Activated naive CD8-positive, alpha-beta T cell treated with anti-CD3 and anti-CD28 coated beads, Interleukin-2, amount 50 U/mL, for 24 hours (primary cell): ENCODE measurements around the gene CHL1.

Experiments used
- ATAC-seq: fragments of 150-1000 bp; cut with Tn5 transposase; one replicate; pipeline ENCODE4 v1.10.0; 2021
- DNase-seq: peaks from one replicate; pipeline ENCODE4 v3.0.0; 2021
- H3K27ac Mint-ChIP-seq: one replicate; pipeline ENCODE4 v1.8.0; 2021; ENCODE audit warnings: mild to moderate bottlenecking, mixed read lengths
- H3K27me3 Mint-ChIP-seq: one replicate; pipeline ENCODE4 v1.8.0; 2021; ENCODE audit warnings: mixed read lengths
- H3K36me3 Mint-ChIP-seq: one replicate; pipeline ENCODE4 v1.8.0; 2021; ENCODE audit warnings: low read depth, mixed read lengths
- H3K4me1 Mint-ChIP-seq: one replicate; pipeline ENCODE4 v1.8.0; 2021; ENCODE audit warnings: mixed read lengths
- H3K4me3 Mint-ChIP-seq: one replicate; pipeline ENCODE4 v1.8.0; 2021; ENCODE audit warnings: mild to moderate bottlenecking, moderate library complexity, mixed read lengths
- H3K9me3 Mint-ChIP-seq: one replicate; pipeline ENCODE4 v1.8.0; 2021; ENCODE audit warnings: mixed read lengths

Gene CHL1

GRCh38 chr3:317012-317411 lies 120.4 kb downstream of the CHL1 start:
- no peak overlapping the region for H3K4me3 Mint-ChIP-seq

GRCh38 chr3:318903-319302 lies 122.3 kb downstream of the CHL1 start:
- ATAC-seq (no peak), DNase-seq (no peak)
- Mint-ChIP-seq H3K9me3 (no peaks in the 10 kb centered on the region), H3K4me1 (no peaks in the 10 kb centered on the region), H3K36me3 (no peaks in the 10 kb centered on the region), H3K4me3 (no peak overlapping the region), H3K27me3 (no peaks in the 10 kb centered on the region), H3K27ac (no peak overlapping the region)

More at GRCh38 chr3:317012-317411, 120.4 kb downstream of the CHL1 start:
- no peaks in the 10 kb centered on the region for H3K9me3 Mint-ChIP-seq
- H3K4me1 Mint-ChIP-seq: no peaks in the 10 kb centered on the region
- no peaks in the 10 kb centered on the region for H3K36me3 Mint-ChIP-seq
- no peak for DNase-seq
- H3K27ac Mint-ChIP-seq: no peak overlapping the region
- ATAC-seq: no peak
- H3K27me3 Mint-ChIP-seq: no peaks in the 10 kb centered on the region

GRCh38 chr3:324423-324822 lies 127.9 kb downstream of the CHL1 start:
- ATAC-seq: no peak
- H3K27me3 Mint-ChIP-seq: no peaks in the 10 kb centered on the region
- no peaks in the 10 kb centered on the region for H3K4me1 Mint-ChIP-seq
- no peak for DNase-seq
- no peaks in the 10 kb centered on the region for H3K36me3 Mint-ChIP-seq
- H3K4me3 Mint-ChIP-seq: no peak overlapping the region
- H3K9me3 Mint-ChIP-seq: no peaks in the 10 kb centered on the region
- H3K27ac Mint-ChIP-seq: no peak overlapping the region

- H3K4me1 Mint-ChIP-seq: no peaks in the 10 kb centered on the region
- H3K27me3 Mint-ChIP-seq: no peaks in the 10 kb centered on the region
- H3K9me3 Mint-ChIP-seq: no peaks in the 10 kb centered on the region
- no peak overlapping the region for H3K4me3 Mint-ChIP-seq
- no peak overlapping the region for H3K27ac Mint-ChIP-seq
- no peaks in the 10 kb centered on the region for H3K36me3 Mint-ChIP-seq
- DNase-seq (no peak), ATAC-seq (no peak)
Measured at GRCh38 chr3:325495-325894, 128.9 kb downstream of the CHL1 start.

- Mint-ChIP-seq H3K4me1 (no peaks in the 10 kb centered on the region), H3K36me3 (no peaks in the 10 kb centered on the region), H3K4me3 (no peak overlapping the region), H3K27me3 (no peaks in the 10 kb centered on the region), H3K27ac (no peak overlapping the region), H3K9me3 (no peaks in the 10 kb centered on the region)
- DNase-seq: no peak
- ATAC-seq: no peak
Measured at GRCh38 chr3:330494-331115, 134.0 kb downstream of the CHL1 start.

- Mint-ChIP-seq H3K27me3 (no peaks in the 10 kb centered on the region), H3K9me3 (no peaks in the 10 kb centered on the region), H3K4me1 (no peaks in the 10 kb centered on the region), H3K27ac (no peak overlapping the region), H3K36me3 (no peaks in the 10 kb centered on the region), H3K4me3 (no peak overlapping the region)
- DNase-seq: no peak
- ATAC-seq: no peak
Measured at GRCh38 chr3:331881-332280, 135.3 kb downstream of the CHL1 start.

- DNase-seq (no peak), ATAC-seq (no peak)
- no peaks in the 10 kb centered on the region for H3K36me3 Mint-ChIP-seq
- no peaks in the 10 kb centered on the region for H3K9me3 Mint-ChIP-seq
- H3K27me3 Mint-ChIP-seq: no peaks in the 10 kb centered on the region
- no peaks in the 10 kb centered on the region for H3K4me1 Mint-ChIP-seq
- H3K4me3 Mint-ChIP-seq: no peak overlapping the region
- H3K27ac Mint-ChIP-seq: no peak overlapping the region
Measured at GRCh38 chr3:332701-333100, 136.1 kb downstream of the CHL1 start.

DNA sequence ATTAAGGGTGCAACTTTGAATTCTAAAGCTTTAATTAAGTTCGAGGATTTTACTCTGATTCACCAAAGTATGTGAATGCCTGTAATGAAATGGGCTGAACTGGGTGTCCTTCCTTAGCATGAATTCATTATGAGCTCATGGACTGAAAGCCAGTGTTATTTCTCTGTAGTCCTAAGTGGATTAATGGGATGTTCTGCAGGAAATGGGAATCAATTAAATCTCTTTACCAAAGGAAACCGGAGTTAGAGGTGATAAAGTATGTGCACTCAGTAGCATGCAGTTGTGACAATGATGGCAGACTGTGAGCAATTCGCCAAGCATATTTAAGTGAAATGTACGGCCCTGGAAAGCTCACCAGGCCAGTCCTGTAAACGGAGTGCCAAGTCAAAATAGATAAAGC lies 138.7 kb downstream of the CHL1 start:
- DNase-seq (no peak), ATAC-seq (no peak)
- H3K27me3 Mint-ChIP-seq: no peaks in the 10 kb centered on the region
- no peaks in the 10 kb centered on the region for H3K9me3 Mint-ChIP-seq
- H3K36me3 Mint-ChIP-seq: no peaks in the 10 kb centered on the region
- H3K4me3 Mint-ChIP-seq: no peak overlapping the region
- H3K4me1 Mint-ChIP-seq: no peaks in the 10 kb centered on the region
- no peak overlapping the region for H3K27ac Mint-ChIP-seq

- ATAC-seq: no peak
Measured at GRCh38 chr3:339351-339750, 142.8 kb downstream of the CHL1 start.

GRCh38 chr3:341998-342397 lies 145.4 kb downstream of the CHL1 start:
- no peaks in the 10 kb centered on the region for H3K36me3 Mint-ChIP-seq
- no peak for ATAC-seq

More at GRCh38 chr3:339351-339750, 142.8 kb downstream of the CHL1 start:
- no peak for DNase-seq
- H3K9me3 Mint-ChIP-seq: no peaks in the 10 kb centered on the region
- no peaks in the 10 kb centered on the region for H3K4me1 Mint-ChIP-seq
- no peaks in the 10 kb centered on the region for H3K36me3 Mint-ChIP-seq
- no peaks in the 10 kb centered on the region for H3K27me3 Mint-ChIP-seq
- no peak overlapping the region for H3K4me3 Mint-ChIP-seq
- H3K27ac Mint-ChIP-seq: no peak overlapping the region

DNA sequence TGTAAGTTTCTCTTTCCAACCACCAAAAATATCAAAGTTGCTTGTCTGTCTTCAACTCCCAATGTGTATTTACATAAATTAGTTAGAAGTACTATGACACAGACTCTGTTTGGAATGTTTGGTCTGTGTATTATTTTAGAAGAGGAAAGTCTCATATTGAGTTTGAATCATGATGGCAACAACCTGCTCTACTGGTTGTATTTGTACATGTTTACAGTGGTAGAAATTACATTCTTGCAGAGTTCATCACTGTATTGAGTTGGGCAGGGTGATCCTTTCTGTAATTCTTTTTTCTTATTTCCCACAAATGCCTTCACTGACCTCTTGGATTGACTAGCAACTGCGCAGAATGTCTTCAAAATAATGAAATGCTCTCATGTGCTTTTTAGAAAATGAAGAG lies 149.6 kb downstream of the CHL1 start:
- no peaks in the 10 kb centered on the region for H3K27me3 Mint-ChIP-seq
- H3K4me3 Mint-ChIP-seq: no peak overlapping the region
- no peak for DNase-seq
- no peak overlapping the region for H3K27ac Mint-ChIP-seq
- no peaks in the 10 kb centered on the region for H3K36me3 Mint-ChIP-seq
- H3K4me1 Mint-ChIP-seq: no peaks in the 10 kb centered on the region
- ATAC-seq: no peak
- no peaks in the 10 kb centered on the region for H3K9me3 Mint-ChIP-seq

More at GRCh38 chr3:341998-342397, 145.4 kb downstream of the CHL1 start:
- DNase-seq: no peak
- Mint-ChIP-seq H3K27me3 (no peaks in the 10 kb centered on the region), H3K9me3 (no peaks in the 10 kb centered on the region), H3K4me3 (no peak overlapping the region), H3K4me1 (no peaks in the 10 kb centered on the region), H3K27ac (no peak overlapping the region)

DNA sequence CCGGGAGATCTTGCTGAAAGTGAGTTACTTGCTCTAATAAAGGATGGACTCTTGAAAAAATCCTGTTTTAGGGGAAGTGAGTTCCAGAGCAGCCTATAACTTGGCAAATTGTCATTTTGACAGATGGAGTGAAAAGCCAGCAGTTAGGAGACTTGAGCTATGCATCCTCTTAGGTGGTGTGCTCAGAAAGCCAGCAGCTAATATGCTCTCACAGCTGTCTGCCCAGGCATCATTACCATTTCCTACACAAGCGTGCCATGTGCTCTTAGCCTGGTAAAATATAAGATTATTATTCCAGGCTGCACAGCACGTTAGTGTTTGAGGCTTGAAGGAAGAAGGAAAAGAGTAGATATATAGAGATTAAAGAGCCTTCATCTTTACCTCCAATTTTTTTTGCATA lies 151.0 kb downstream of the CHL1 start:
- ATAC-seq: no peak
- Mint-ChIP-seq H3K9me3 (no peaks in the 10 kb centered on the region), H3K36me3 (no peaks in the 10 kb centered on the region), H3K27me3 (no peaks in the 10 kb centered on the region), H3K4me3 (no peak overlapping the region), H3K27ac (no peak overlapping the region), H3K4me1 (no peaks in the 10 kb centered on the region)
- DNase-seq: no peak

- no peak overlapping the region for H3K27ac Mint-ChIP-seq
- H3K36me3 Mint-ChIP-seq: no peaks in the 10 kb centered on the region
- DNase-seq (no peak), ATAC-seq (no peak)
- no peaks in the 10 kb centered on the region for H3K4me1 Mint-ChIP-seq
- no peak overlapping the region for H3K4me3 Mint-ChIP-seq
- H3K27me3 Mint-ChIP-seq: no peaks in the 10 kb centered on the region
- no peaks in the 10 kb centered on the region for H3K9me3 Mint-ChIP-seq
Measured at GRCh38 chr3:350871-351371, 154.4 kb downstream of the CHL1 start.

DNA sequence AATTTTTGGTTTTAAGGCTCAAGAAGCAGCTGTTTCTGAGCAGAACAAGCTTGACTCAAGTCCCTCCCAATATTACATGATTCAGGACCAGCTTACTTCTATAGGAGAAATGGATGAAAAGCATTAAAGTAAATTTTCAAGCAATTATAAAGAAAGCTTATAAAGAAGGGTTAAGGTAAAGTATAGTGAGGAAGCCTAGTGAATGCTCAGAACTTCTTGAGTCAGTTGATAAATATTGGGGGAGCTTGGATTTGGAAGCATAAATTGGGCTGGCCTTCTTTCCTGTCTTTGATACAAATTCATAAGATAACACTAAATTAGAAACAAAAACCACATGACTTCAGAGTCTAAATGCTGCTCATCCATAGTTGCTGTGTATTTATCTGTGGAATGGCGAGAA lies 156.0 kb downstream of the CHL1 start:
- ATAC-seq: no peak
- H3K4me3 Mint-ChIP-seq: no peak overlapping the region
- no peaks in the 10 kb centered on the region for H3K27me3 Mint-ChIP-seq
- no peaks in the 10 kb centered on the region for H3K4me1 Mint-ChIP-seq
- H3K36me3 Mint-ChIP-seq: no peaks in the 10 kb centered on the region
- H3K27ac Mint-ChIP-seq: no peak overlapping the region
- H3K9me3 Mint-ChIP-seq: no peaks in the 10 kb centered on the region
- DNase-seq: no peak

- DNase-seq (no peak), ATAC-seq (no peak)
- Mint-ChIP-seq H3K27me3 (no peaks in the 10 kb centered on the region), H3K4me3 (no peak overlapping the region), H3K9me3 (no peaks in the 10 kb centered on the region), H3K36me3 (no peaks in the 10 kb centered on the region), H3K27ac (no peak overlapping the region), H3K4me1 (no peaks in the 10 kb centered on the region)
Measured at GRCh38 chr3:353191-353739, 156.7 kb downstream of the CHL1 start.

GRCh38 chr3:354432-354831 lies 157.9 kb downstream of the CHL1 start:
- H3K4me3 Mint-ChIP-seq: no peak overlapping the region
- H3K36me3 Mint-ChIP-seq: no peaks in the 10 kb centered on the region
- ATAC-seq (peak; percentile 15), DNase-seq (peak; percentile 14)
- no peak overlapping the region for H3K27ac Mint-ChIP-seq
- no peaks in the 10 kb centered on the region for H3K4me1 Mint-ChIP-seq
- no peaks in the 10 kb centered on the region for H3K27me3 Mint-ChIP-seq
- peaks cover under 1% of the 10 kb centered on the region for H3K9me3 Mint-ChIP-seq
